NT2/D1 (cell line): ENCODE results near the gene CCDC39.

Experiments used
- DNase-seq: peaks from one replicate; pipeline ENCODE4 v3.0.0-alpha.2; 2011; ENCODE audit warnings: low read depth, low spot score
- H3K27me3 ChIP-seq: 2 replicates; pipeline ENCODE4 v1.6.0; 2011; ENCODE audit warnings: mild to moderate bottlenecking; ENCODE audit not compliant: insufficient read length, insufficient read depth
- H3K36me3 ChIP-seq: 2 replicates; pipeline ENCODE4 v1.6.1; 2011; ENCODE audit warnings: mild to moderate bottlenecking, low read length, mixed read lengths; ENCODE audit not compliant: insufficient read depth, insufficient read length
- H3K4me1 ChIP-seq: 2 replicates; pipeline ENCODE4 v1.5.1; 2011; ENCODE audit not compliant: insufficient read depth, insufficient read length
- H3K4me3 ChIP-seq: 2 replicates; pipeline ENCODE4 v1.5.1; 2011; ENCODE audit warnings: low read depth; ENCODE audit not compliant: insufficient read length
- H3K9ac ChIP-seq: 2 replicates; pipeline ENCODE4 v1.6.0; 2011; ENCODE audit warnings: low read depth; ENCODE audit not compliant: insufficient read length
- H3K9me3 ChIP-seq: 2 replicates; pipeline ENCODE4 v1.5.1; 2011; ENCODE audit warnings: mild to moderate bottlenecking, low read length; ENCODE audit not compliant: insufficient read depth
- SUZ12 ChIP-seq: IDR thresholded peaks from 2 replicates; pipeline ENCODE4 v1.6.1; 2011; ENCODE audit not compliant: insufficient read length, insufficient read depth; ENCODE audit errors: extremely low read depth
- YY1 ChIP-seq: IDR thresholded peaks from 2 replicates; pipeline ENCODE4 v1.6.1; 2011; ENCODE audit not compliant: insufficient read length, insufficient read depth
- ZNF274 ChIP-seq: IDR thresholded peaks from 2 replicates; pipeline ENCODE4 v1.6.1; 2011; ENCODE audit warnings: mild to moderate bottlenecking, low read depth, low read length

Gene CCDC39

GRCh38 chr3:180571831-180572598 is 107.3 kb downstream of the CCDC39 start:
- no peaks in the 10 kb centered on the region for H3K27me3 ChIP-seq
- no peak overlapping the region for H3K4me3 ChIP-seq
- no peaks in the 10 kb centered on the region for H3K4me1 ChIP-seq
- no peak for DNase-seq
- H3K9me3 ChIP-seq: no peaks in the 10 kb centered on the region
- no peaks in the 10 kb centered on the region for H3K36me3 ChIP-seq
- H3K9ac ChIP-seq: no peak overlapping the region
- TF ChIP-seq ZNF274 (no peak), SUZ12 (no peak), YY1 (no peak)

GRCh38 chr3:180570238-180570637 is 109.1 kb downstream of the CCDC39 start:
- TF ChIP-seq ZNF274: no peak
- no peak for TF ChIP-seq SUZ12
- TF ChIP-seq YY1: no peak
- H3K36me3 ChIP-seq: no peaks in the 10 kb centered on the region
- DNase-seq: no peak

GRCh38 chr3:180564676-180565075 is 114.6 kb downstream of the CCDC39 start:
- Histone ChIP-seq H3K9me3 (0 out of 2 replicates have a peak, but pooled peaks cover 9% of the 10 kb centered on the region), H3K36me3 (no peaks in the 10 kb centered on the region), H3K4me1 (no peaks in the 10 kb centered on the region), H3K27me3 (no peaks in the 10 kb centered on the region), H3K9ac (no peak overlapping the region), H3K4me3 (no peak overlapping the region)
- DNase-seq: no peak
- TF ChIP-seq ZNF274: no peak
- no peak for TF ChIP-seq YY1
- no peak for TF ChIP-seq SUZ12

More at GRCh38 chr3:180570238-180570637, 109.1 kb downstream of the CCDC39 start:
- H3K27me3 ChIP-seq: no peaks in the 10 kb centered on the region
- H3K9me3 ChIP-seq: no peaks in the 10 kb centered on the region
- no peaks in the 10 kb centered on the region for H3K4me1 ChIP-seq
- H3K4me3 ChIP-seq: no peak overlapping the region
- no peak overlapping the region for H3K9ac ChIP-seq
